ENCODE data around the gene THSD4. TPM values are rescaled to one million over a fixed set of nuclear protein-coding genes. Genes with fewer than 3 reads are reported as not detected.

The THSD4 gene
- total and polyA plus RNA-seq, 2 of the 8 experiments (the other 6 are each of a cell fraction or from before 2014, with no cell fraction given), result 2.5 to 6.2 TPM

DNA sequence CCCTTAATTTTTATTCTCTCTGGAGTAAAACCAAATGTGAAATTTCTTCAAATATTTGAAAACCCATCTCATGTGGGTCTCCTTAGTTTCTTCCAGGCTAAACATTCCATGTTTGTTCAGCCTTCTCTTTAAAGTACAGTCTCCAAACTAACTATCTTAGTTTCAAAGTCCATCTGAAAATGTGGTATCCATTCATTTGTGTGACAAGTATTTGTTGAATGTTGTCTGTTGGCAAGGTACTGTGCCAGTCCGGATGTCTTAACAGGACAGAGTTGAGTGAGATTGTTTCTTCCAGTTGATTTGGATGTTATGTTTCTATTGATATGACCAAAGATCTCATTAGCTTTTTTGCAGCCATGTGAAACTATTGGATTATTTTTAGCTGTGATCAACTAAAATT is 347.4 kb downstream of the THSD4 start:
- H3K56ac ChIP-seq (replicated peaks; ENCODE audit: insufficient read length, low read depth, low read length), result no peak overlapping the region
- CTCF ChIA-PET (ENCODE audit: partially characterized antibody), result interaction anchor here (0.9 to 3.1 kb wide), 3 partner anchors 13 to 23 kb away, joined by 4 to 16 read pairs (median 4); no protein-coding TSS in a partner anchor
- H3K27me3 ChIP-seq (replicated peaks in 1 of 4; ENCODE audit: control insufficient read depth in 3 of 4, extremely low read depth in 1 of 4, insufficient read depth in 3 of 4, low read length in 3 of 4), result no peaks in the 10 kb centered on the region
- no peak overlapping the region for H4K91ac ChIP-seq (replicated peaks; ENCODE audit: insufficient read length, low read length)
- H3K4me1 ChIP-seq (replicated peaks in 1 of 4; ENCODE audit: control insufficient read depth in 3 of 4, insufficient read depth in 4 of 4, low read length in 3 of 4), result peaks cover 2 to 5% (median 2%) of the 10 kb centered on the region in 4 experiments; a peak in 5 of 7 replicates
- no peaks in the 10 kb centered on the region for H3K79me2 ChIP-seq (ENCODE audit: control insufficient read depth in 1 of 2, insufficient read depth in 2 of 2, low read length in 2 of 2)
- no peak overlapping the region for H3K23ac ChIP-seq (ENCODE audit: insufficient read length)
- no peak overlapping the region for H2AK5ac ChIP-seq (ENCODE audit: low read depth, low read length)
- H3K18ac ChIP-seq (ENCODE audit: extremely low read depth, low read length), result no peak overlapping the region
- FAIRE-seq, result no peak
- no peaks in the 10 kb centered on the region for H3K9me3 ChIP-seq (ENCODE audit: insufficient read depth in 2 of 2, low read depth in 1 of 2, low read length in 1 of 2)
- no peak overlapping the region for H3K4ac ChIP-seq (replicated peaks; ENCODE audit: insufficient read length, low read depth, low read length)
- H2BK15ac ChIP-seq (ENCODE audit: low read length), result no peak overlapping the region
- no peaks in the 10 kb centered on the region for H3K36me3 ChIP-seq (ENCODE audit: control insufficient read depth in 2 of 4, insufficient read depth in 4 of 4, low read length in 3 of 4)
- H2BK20ac ChIP-seq (ENCODE audit: low read length), result no peak overlapping the region
- no peak overlapping the region for H3K9ac ChIP-seq (replicated peaks in 1 of 4; ENCODE audit: extremely low read depth in 1 of 4, low read depth in 3 of 4, low read length in 3 of 4)
- H4K8ac ChIP-seq (ENCODE audit: extremely low read depth, insufficient read depth, low read length), result no peak overlapping the region
- H3K27ac ChIP-seq (ENCODE audit: low read depth, low read length), result no peak overlapping the region
- H3K4me2 ChIP-seq (ENCODE audit: insufficient read depth in 1 of 2, low read depth in 2 of 2, low read length in 2 of 2), result no peak overlapping the region
- H2AFZ ChIP-seq (ENCODE audit: low read length), result no peak overlapping the region
- no peak overlapping the region for H4K5ac ChIP-seq (ENCODE audit: insufficient read length, low read depth, low read length)
- no peak overlapping the region for H2BK5ac ChIP-seq (ENCODE audit: low read depth, low read length)
- no peak overlapping the region for H3K14ac ChIP-seq (ENCODE audit: insufficient read length)
- H3K79me1 ChIP-seq (ENCODE audit: low read depth, low read length), result no peaks in the 10 kb centered on the region
- DNase-seq (ENCODE audit: low read depth in 1 of 2, low spot score in 2 of 2), result no peak
- POLR2A ChIA-PET (ENCODE audit: partially characterized antibody), result no interaction called here
- no peaks in the 10 kb centered on the region for H4K20me1 ChIP-seq (replicated peaks in 1 of 2; ENCODE audit: control insufficient read depth in 1 of 2, insufficient read depth in 2 of 2, low read length in 2 of 2)
- no peaks in the 10 kb centered on the region for H3K23me2 ChIP-seq (ENCODE audit: low read depth, low read length)
- 93% methylated on average over 1 of the region's 1 CpG; no CpG with 5 or more reads in 1 of the 2 experiments for WGBS, 2 experiments (ENCODE audit: extremely low coverage in 1 of 2, insufficient coverage in 1 of 2, insufficient read length in 1 of 2, insufficient replicate concordance in 2 of 2, low coverage in 1 of 2, low lambda C conversion rate in 2 of 2, missing lambda C conversion rate in 1 of 2)
- H2BK12ac ChIP-seq (ENCODE audit: low read depth, low read length), result no peak overlapping the region
- no peak overlapping the region for H3K4me3 ChIP-seq (ENCODE audit: extremely low read depth in 1 of 4, insufficient read depth in 2 of 4, low read depth in 3 of 4, low read length in 4 of 4)
- no peak overlapping the region for H2BK120ac ChIP-seq (replicated peaks; ENCODE audit: low read depth, low read length)
- TF ChIP-seq JUN (IDR thresholded peaks at IDR 0.05; ENCODE audit: low read depth, low read length) (no peak), ASH2L (IDR thresholded peaks at IDR 0.05; ENCODE audit: low read length) (no peak), RFX5 (IDR thresholded peaks at IDR 0.05; ENCODE audit: borderline replicate concordance, low read depth, low read length) (no peak), SRF (IDR thresholded peaks at IDR 0.05; ENCODE audit: low read depth, low read length) (no peak), BCL11A (IDR thresholded peaks at IDR 0.05; ENCODE audit: low read depth in 2 of 2, low read length in 2 of 2) (no peak), SAP30 (IDR thresholded peaks at IDR 0.05; ENCODE audit: insufficient read depth, insufficient replicate concordance, low read length) (no peak), CTBP2 (IDR thresholded peaks at IDR 0.05; ENCODE audit: borderline replicate concordance, insufficient read depth, insufficient read length, low read length) (no peak)
- TF ChIP-seq, protein P1, sequence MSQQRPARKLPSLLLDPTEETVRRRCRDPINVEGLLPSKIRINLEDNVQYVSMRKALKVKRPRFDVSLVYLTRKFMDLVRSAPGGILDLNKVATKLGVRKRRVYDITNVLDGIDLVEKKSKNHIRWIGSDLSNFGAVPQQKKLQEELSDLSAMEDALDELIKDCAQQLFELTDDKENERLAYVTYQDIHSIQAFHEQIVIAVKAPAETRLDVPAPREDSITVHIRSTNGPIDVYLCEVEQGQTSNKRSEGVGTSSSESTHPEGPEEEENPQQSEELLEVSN (IDR thresholded peaks at IDR 0.05), result no peak
- TF ChIP-seq, protein P2, sequence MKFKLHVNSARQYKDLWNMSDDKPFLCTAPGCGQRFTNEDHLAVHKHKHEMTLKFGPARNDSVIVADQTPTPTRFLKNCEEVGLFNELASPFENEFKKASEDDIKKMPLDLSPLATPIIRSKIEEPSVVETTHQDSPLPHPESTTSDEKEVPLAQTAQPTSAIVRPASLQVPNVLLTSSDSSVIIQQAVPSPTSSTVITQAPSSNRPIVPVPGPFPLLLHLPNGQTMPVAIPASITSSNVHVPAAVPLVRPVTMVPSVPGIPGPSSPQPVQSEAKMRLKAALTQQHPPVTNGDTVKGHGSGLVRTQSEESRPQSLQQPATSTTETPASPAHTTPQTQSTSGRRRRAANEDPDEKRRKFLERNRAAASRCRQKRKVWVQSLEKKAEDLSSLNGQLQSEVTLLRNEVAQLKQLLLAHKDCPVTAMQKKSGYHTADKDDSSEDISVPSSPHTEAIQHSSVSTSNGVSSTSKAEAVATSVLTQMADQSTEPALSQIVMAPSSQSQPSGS (IDR thresholded peaks at IDR 0.05; ENCODE audit: low read length), result no peak
- TF ChIP-seq, protein P3, sequence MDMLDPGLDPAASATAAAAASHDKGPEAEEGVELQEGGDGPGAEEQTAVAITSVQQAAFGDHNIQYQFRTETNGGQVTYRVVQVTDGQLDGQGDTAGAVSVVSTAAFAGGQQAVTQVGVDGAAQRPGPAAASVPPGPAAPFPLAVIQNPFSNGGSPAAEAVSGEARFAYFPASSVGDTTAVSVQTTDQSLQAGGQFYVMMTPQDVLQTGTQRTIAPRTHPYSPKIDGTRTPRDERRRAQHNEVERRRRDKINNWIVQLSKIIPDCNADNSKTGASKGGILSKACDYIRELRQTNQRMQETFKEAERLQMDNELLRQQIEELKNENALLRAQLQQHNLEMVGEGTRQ (IDR thresholded peaks at IDR 0.05; ENCODE audit: low read length), result no peak

All from H1 (cell line).